ENCODE measurements around the gene TRAPPC2. TPM values are rescaled to one million over a fixed set of nuclear protein-coding genes. Genes with fewer than 3 reads are reported as not detected.

Gene TRAPPC2
- total RNA-seq, 1 experiment from 2014 or later: 10.2 TPM

DNA sequence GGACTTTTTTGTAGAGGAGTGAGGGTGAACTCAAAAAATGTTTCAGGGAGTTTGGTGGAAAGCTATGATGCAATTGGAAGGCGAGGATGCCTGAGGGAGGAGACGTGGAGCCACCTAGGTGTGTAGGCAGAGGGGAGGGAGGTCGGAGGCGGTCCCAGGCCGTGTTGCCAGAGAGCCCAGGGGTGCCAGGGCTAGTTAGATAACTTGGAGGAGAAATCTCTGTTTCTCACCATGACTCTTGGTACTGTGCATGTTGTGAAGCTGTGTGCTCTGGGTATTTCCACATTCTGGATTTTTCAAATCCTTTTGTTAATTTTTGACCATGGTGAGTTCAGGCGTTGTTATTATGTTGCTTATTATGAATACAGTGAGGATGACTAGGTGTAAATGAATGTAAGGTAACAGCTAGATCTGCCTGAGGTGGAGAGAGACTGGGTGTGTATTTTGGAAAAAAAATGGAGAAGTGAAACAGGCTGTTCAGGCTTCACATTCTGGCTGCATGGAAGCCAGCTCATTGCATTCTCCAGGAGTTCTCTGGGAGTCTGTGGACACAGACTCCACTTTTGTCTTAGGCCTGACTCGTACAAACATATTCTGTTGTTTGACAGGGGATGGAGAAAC lies 41.0 kb downstream of the TRAPPC2 start:
- H3K27me3 Mint-ChIP-seq (ENCODE audit: low read depth): peaks cover 4% of the 10 kb centered on the region
- no peaks in the 10 kb centered on the region for H3K36me3 Mint-ChIP-seq
- H3K27ac Mint-ChIP-seq: peak overlapping the region; percentile 90
- no peak for TF ChIP-seq ZNF121 (CRISPR knock-in tag; IDR thresholded peaks at IDR 0.05)
- TF ChIP-seq GRHL2 (CRISPR knock-in tag; IDR thresholded peaks at IDR 0.05; ENCODE audit: insufficient replicate concordance, severe bottlenecking): no peak
- no peak for TF ChIP-seq MAX (CRISPR knock-in tag; IDR thresholded peaks at IDR 0.05)
- TF ChIP-seq, protein P1, sequence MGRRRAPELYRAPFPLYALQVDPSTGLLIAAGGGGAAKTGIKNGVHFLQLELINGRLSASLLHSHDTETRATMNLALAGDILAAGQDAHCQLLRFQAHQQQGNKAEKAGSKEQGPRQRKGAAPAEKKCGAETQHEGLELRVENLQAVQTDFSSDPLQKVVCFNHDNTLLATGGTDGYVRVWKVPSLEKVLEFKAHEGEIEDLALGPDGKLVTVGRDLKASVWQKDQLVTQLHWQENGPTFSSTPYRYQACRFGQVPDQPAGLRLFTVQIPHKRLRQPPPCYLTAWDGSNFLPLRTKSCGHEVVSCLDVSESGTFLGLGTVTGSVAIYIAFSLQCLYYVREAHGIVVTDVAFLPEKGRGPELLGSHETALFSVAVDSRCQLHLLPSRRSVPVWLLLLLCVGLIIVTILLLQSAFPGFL (CRISPR knock-in tag; IDR thresholded peaks at IDR 0.05; ENCODE audit: borderline replicate concordance): no peak
- no peak for TF ChIP-seq MYBL2 (CRISPR knock-in tag; IDR thresholded peaks at IDR 0.05)
- no peaks in the 10 kb centered on the region for H3K9me3 Mint-ChIP-seq
- peaks cover 36% of the 10 kb centered on the region for H3K4me1 Mint-ChIP-seq
- DNase-seq (ENCODE audit: low spot score) (no peak), ATAC-seq (peak; percentile 8; the same call in 1 of the 2 replicates)
- H3K4me3 Mint-ChIP-seq: peak overlapping the region; percentile 18
- ChIA-PET CTCF (interaction anchor here (0.6 to 0.9 kb wide), 2 partner anchors 41 to 63 kb away, joined by 3 read pairs; partner anchors contain the start of genes OFD1 and TRAPPC2), POLR2A (interaction anchor here (1.7 kb wide), 1 partner anchor 41 kb away, joined by 6 read pairs; the partner anchor contains the start of genes OFD1 and TRAPPC2)

DNA sequence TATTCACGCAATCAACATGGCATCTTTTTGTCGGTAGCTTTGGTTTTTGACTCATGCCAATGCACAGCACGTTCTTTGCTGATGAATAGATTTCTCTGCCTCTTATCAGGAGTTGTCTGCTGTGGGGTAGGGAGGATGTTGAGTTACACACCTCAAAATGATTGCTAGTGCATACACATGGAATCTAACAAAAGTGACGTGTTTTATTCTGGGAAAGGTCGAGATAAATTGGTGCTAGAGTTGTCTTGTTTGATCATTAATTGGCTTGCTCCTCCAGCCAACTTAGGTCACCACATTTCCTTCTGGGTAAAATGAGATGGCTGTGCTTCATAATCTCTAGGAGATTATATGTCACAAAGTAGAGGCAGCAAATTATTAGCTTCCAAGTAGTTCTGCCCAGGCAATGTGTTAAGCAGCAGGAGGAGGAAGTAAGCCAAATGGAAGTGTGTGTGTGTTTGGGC lies 41.6 kb downstream of the TRAPPC2 start:
- peak overlapping the region; percentile 90 for H3K27ac Mint-ChIP-seq
- no peak for DNase-seq (ENCODE audit: low spot score)
- no peaks in the 10 kb centered on the region for H3K9me3 Mint-ChIP-seq
- H3K27me3 Mint-ChIP-seq (ENCODE audit: low read depth): peaks cover 10% of the 10 kb centered on the region
- peak overlapping the region; percentile 18 for H3K4me3 Mint-ChIP-seq
- TF ChIP-seq MYBL2 (CRISPR knock-in tag; IDR thresholded peaks at IDR 0.05) (no peak), IRF1 (CRISPR knock-in tag; IDR thresholded peaks at IDR 0.05) (no peak), PRRX2 (CRISPR knock-in tag; IDR thresholded peaks at IDR 0.05) (no peak), NR1H2 (CRISPR knock-in tag; IDR thresholded peaks at IDR 0.05) (no peak), FOXK1 (CRISPR knock-in tag; IDR thresholded peaks at IDR 0.05) (no peak), ZNF396 (CRISPR knock-in tag; IDR thresholded peaks at IDR 0.05; ENCODE audit: borderline replicate concordance) (no peak), TP53 (CRISPR knock-in tag; IDR thresholded peaks at IDR 0.05) (no peak), PRDM15 (CRISPR knock-in tag; IDR thresholded peaks at IDR 0.05) (no peak), ZNF219 (CRISPR knock-in tag; IDR thresholded peaks at IDR 0.05; ENCODE audit: borderline replicate concordance) (no peak), ERG (CRISPR knock-in tag; IDR thresholded peaks at IDR 0.05) (no peak), NR2C2 (CRISPR knock-in tag; IDR thresholded peaks at IDR 0.05) (no peak), USF2 (CRISPR knock-in tag; IDR thresholded peaks at IDR 0.05) (no peak)
- TF ChIP-seq, protein P2, sequence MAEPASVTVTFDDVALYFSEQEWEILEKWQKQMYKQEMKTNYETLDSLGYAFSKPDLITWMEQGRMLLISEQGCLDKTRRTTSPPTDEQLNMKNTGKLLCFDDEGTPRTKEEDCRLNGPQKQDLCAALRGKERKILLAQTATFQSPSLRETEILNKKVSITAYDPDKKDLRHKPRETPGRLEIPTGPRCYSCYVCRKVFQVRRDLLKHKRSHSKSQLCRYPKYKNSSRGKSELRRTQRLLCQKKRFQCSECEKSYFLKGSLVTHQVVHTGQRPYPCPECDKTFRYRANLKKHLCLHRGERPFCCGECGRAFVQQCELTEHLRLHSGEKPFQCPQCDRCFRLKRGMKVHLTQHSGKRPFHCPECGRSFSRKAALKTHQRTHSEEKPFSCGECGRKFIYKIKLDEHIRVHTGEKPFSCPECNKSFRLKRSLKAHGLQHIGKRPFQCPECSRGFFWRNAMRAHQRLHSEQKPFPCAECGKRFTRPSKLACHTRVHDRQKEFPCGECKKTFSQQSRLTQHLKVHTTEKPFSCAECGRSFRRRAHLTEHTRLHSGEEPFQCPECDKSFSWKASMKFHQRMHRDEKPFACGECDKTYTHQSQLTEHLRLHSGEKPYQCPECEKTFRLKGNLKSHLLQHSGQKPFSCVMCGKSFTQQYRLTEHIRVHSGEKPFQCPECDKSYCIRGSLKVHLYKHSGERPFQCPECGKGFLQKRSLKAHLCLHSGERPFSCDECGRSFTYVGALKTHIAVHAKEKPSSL (CRISPR knock-in tag; conservative IDR thresholded peaks at IDR 0.05): no peak
- POLR2A ChIA-PET: interaction anchor here (1.7 kb wide), 1 partner anchor 42 kb away, joined by 6 read pairs; the partner anchor contains the start of genes OFD1 and TRAPPC2
- CTCF ChIA-PET: interaction anchor here (0.9 kb wide), 1 partner anchor 42 kb away, joined by 3 read pairs; the partner anchor contains the start of genes OFD1 and TRAPPC2
- H3K36me3 Mint-ChIP-seq: no peaks in the 10 kb centered on the region
- peaks cover 39% of the 10 kb centered on the region for H3K4me1 Mint-ChIP-seq
- no peak for ATAC-seq

All from WTC11 (cell line).